Keratinocyte (primary cell): ENCODE results near the gene TPGS1. TPM values are rescaled to one million over a fixed set of nuclear protein-coding genes. Genes with fewer than 3 reads are reported as not detected.

Source experiments
- DNase-seq: peaks from one replicate; pipeline ENCODE4 v3.0.0-alpha.2; 2011; ENCODE audit warnings: low read depth, missing footprints, low spot score
- FAIRE-seq: peaks from 2 replicates; lab custom pipeline; 2011; peaks lifted over from hg19 to GRCh38; lab: Jason Lieb, UNC
- H2AFZ ChIP-seq: 2 replicates; pipeline ENCODE4 v1.6.0; 2012; ENCODE audit warnings: low read length, control low read depth, inconsistent platforms; ENCODE audit not compliant: control insufficient read depth
- H3K27ac ChIP-seq: 2 replicates; pipeline ENCODE4 v1.5.1; 2011; ENCODE audit warnings: low read length; ENCODE audit not compliant: control insufficient read depth, insufficient read depth
- H3K27me3 ChIP-seq: 3 replicates; pipeline ENCODE4 v1.6.0; 2011; ENCODE audit warnings: low read length; ENCODE audit not compliant: control insufficient read depth, insufficient read depth; ENCODE audit errors: extremely low read depth
- H3K36me3 ChIP-seq, 2 experiments: 2 replicates in 1 of 2; 3 replicates in 1 of 2; pipeline ENCODE4 v1.5.1; 2011; ENCODE audit warnings: low read length in 2 of 2, mild to moderate bottlenecking in 1 of 2; ENCODE audit not compliant: control insufficient read depth in 2 of 2, insufficient read depth in 2 of 2; ENCODE audit errors: extremely low read depth in 1 of 2
- H3K4me1 ChIP-seq: 3 replicates; pipeline ENCODE4 v1.5.1; 2011; ENCODE audit warnings: low read length; ENCODE audit not compliant: control insufficient read depth, insufficient read depth; ENCODE audit errors: extremely low read depth
- H3K4me2 ChIP-seq: 3 replicates; pipeline ENCODE4 v1.6.0; 2011; ENCODE audit warnings: low read depth, low read length; ENCODE audit not compliant: control insufficient read depth, insufficient read depth; ENCODE audit errors: extremely low read depth
- H3K4me3 ChIP-seq, 3 experiments: fragments of 200-600 bp in 1 of 3; sonication (generic) in 1 of 3; 2 replicates in 2 of 3; 3 replicates in 1 of 3; pipeline ENCODE4 v1.5.1; 2011 to 2016; ENCODE audit warnings: low read length in 3 of 3, mild to moderate bottlenecking in 3 of 3, control low read depth in 2 of 3, inconsistent platforms in 1 of 3, low read depth in 1 of 3, mixed read lengths in 1 of 3, mixed run types in 1 of 3, moderate library complexity in 1 of 3; ENCODE audit not compliant: control insufficient read depth in 2 of 3, insufficient read depth in 2 of 3; ENCODE audit errors: extremely low read depth in 1 of 3
- H3K79me2 ChIP-seq: 2 replicates; pipeline ENCODE4 v1.6.0; 2012; ENCODE audit warnings: low read length; ENCODE audit not compliant: control insufficient read depth, insufficient read depth
- H3K9ac ChIP-seq: 3 replicates; pipeline ENCODE4 v1.6.0; 2011; ENCODE audit warnings: low read length; ENCODE audit not compliant: control insufficient read depth, insufficient read depth; ENCODE audit errors: extremely low read depth
- H3K9me1 ChIP-seq: 3 replicates; pipeline ENCODE4 v1.6.0; 2011; ENCODE audit warnings: low read length; ENCODE audit not compliant: control insufficient read depth, insufficient read depth; ENCODE audit errors: extremely low read depth
- H3K9me3 ChIP-seq: 2 replicates; pipeline ENCODE4 v1.5.1; 2012; ENCODE audit warnings: low read depth, low read length; ENCODE audit not compliant: control insufficient read depth
- H4K20me1 ChIP-seq: 3 replicates; pipeline ENCODE4 v1.6.0; 2011; ENCODE audit warnings: low read length; ENCODE audit not compliant: control insufficient read depth, insufficient read depth; ENCODE audit errors: extremely low read depth
- CTCF ChIP-seq, 3 experiments: IDR thresholded peaks in 1 of 3; conservative IDR thresholded peaks in 1 of 3; optimal IDR thresholded peaks in 1 of 3; 2 replicates in 2 of 3; 3 replicates in 1 of 3; pipeline versions ENCODE3 to v1.5.1; 2011; ENCODE audit warnings: low read length in 3 of 3, mild to moderate bottlenecking in 3 of 3, moderate library complexity in 2 of 3, control low read depth in 1 of 3, inconsistent platforms in 1 of 3; ENCODE audit not compliant: insufficient read depth in 2 of 3; ENCODE audit errors: extremely low read depth in 1 of 3
- EZH2 ChIP-seq: IDR thresholded peaks from one replicate; pipeline ENCODE4 v1.6.1; 2012; ENCODE audit warnings: inconsistent platforms, mild to moderate bottlenecking, low read length, moderate library complexity
- dilution Hi-C: fragments of 300-500 bp; cut with MboI; formaldehyde crosslinking; loops from one replicate; pipeline ENCODE4 v1.7.0; 2020; ENCODE audit warnings: low sequenced_read_pairs; ENCODE audit not compliant: extremely low pct_ligation_motif_present
- polyA plus RNA-seq, 5 experiments: library from polyadenylated mRNA; depleted of rRNA in 3 of 5; stranded (reverse) in 3 of 5; stranded (forward) in 1 of 5; unstranded in 1 of 5; fragments of >200 nt; gene quantifications; 1 replicate in 1 of 5; 2 replicates in 3 of 5; 3 replicates in 1 of 5; pipeline versions ENCODE4 v1.2.1 to v1.2.3, GENCODE V29; 2011 to 2012; ENCODE audit warnings: missing spikeins in 2 of 5, low read depth in 1 of 5, low replicate concordance in 1 of 5

The TPGS1 gene
- polyA plus RNA-seq, 1 donor (not counting 4 experiments of a cell fraction or from before 2014, with no cell fraction given), result 1.4 TPM

GRCh38 chr19:540867-541637, 33.8 kb downstream of the TPGS1 start:
- Histone ChIP-seq H3K27me3 (no peaks in the 10 kb centered on the region), H3K27ac (no peak overlapping the region), H3K4me1 (no peaks in the 10 kb centered on the region), H2AFZ (no peak overlapping the region), H3K9me3 (no peaks in the 10 kb centered on the region), H3K9ac (no peak overlapping the region), H3K36me3 (peaks cover 9 to 17% of the 10 kb centered on the region in 2 experiments), H3K79me2 (peaks cover 5% of the 10 kb centered on the region), H3K4me2 (no peak overlapping the region), H3K4me3 (no peak overlapping the region), H3K9me1 (no peaks in the 10 kb centered on the region), H4K20me1 (no peaks in the 10 kb centered on the region)
- DNase-seq (no peak), FAIRE-seq (no peak)
- no peak for TF ChIP-seq EZH2
- TF ChIP-seq CTCF (optimal IDR thresholded peaks at IDR 0.05 in 1 of 3, IDR thresholded peaks at IDR 0.05 in 1 of 3, conservative IDR thresholded peaks at IDR 0.05 in 1 of 3; ENCODE audit: extremely low read depth in 1 of 3, insufficient read depth in 2 of 3, low read length in 3 of 3), result no peak
- dilution Hi-C loops, result no loop called here

GRCh38 chr19:541699-542098, 34.4 kb downstream of the TPGS1 start:
- Histone ChIP-seq H3K79me2 (peaks cover 3% of the 10 kb centered on the region), H4K20me1 (no peaks in the 10 kb centered on the region), H3K4me2 (no peak overlapping the region), H3K36me3 (peaks cover 9 to 17% of the 10 kb centered on the region in 2 experiments), H3K27ac (no peak overlapping the region), H3K9me1 (no peaks in the 10 kb centered on the region), H3K27me3 (no peaks in the 10 kb centered on the region), H3K9ac (no peak overlapping the region), H3K4me1 (no peaks in the 10 kb centered on the region), H2AFZ (no peak overlapping the region), H3K9me3 (no peaks in the 10 kb centered on the region), H3K4me3 (no peak overlapping the region)
- no peak for TF ChIP-seq CTCF (optimal IDR thresholded peaks at IDR 0.05 in 1 of 3, IDR thresholded peaks at IDR 0.05 in 1 of 3, conservative IDR thresholded peaks at IDR 0.05 in 1 of 3; ENCODE audit: extremely low read depth in 1 of 3, insufficient read depth in 2 of 3, low read length in 3 of 3)
- no peak for TF ChIP-seq EZH2
- dilution Hi-C loops, result no loop called here
- no peak for FAIRE-seq
- DNase-seq, result no peak
